MM.1S (cell line): ENCODE measurements around the gene TENT5C.

Source experiments
- DNase-seq: peaks from one replicate; pipeline ENCODE4 v3.0.0-alpha.2; 2015
- H2AFZ ChIP-seq: fragments of 300-600 bp; sonication (generic); 2 replicates; pipeline ENCODE4 v1.6.0; 2016; ENCODE audit warnings: antibody characterized with exemption, low read length
- H3F3A ChIP-seq: fragments of 300-600 bp; sonication (generic); 2 replicates; pipeline ENCODE4 v1.6.1; 2016; ENCODE audit warnings: mild to moderate bottlenecking, antibody characterized with exemption, low read length, moderate library complexity, mixed read lengths; ENCODE audit not compliant: insufficient read depth
- H3K27ac ChIP-seq: fragments of 300-600 bp; sonication (generic); 2 replicates; pipeline ENCODE4 v1.5.1; 2016; ENCODE audit warnings: mild to moderate bottlenecking, low read length
- H3K27me3 ChIP-seq: fragments of 300-600 bp; sonication (generic); replicated peaks from 2 replicates; pipeline ENCODE4 v1.6.0; 2016; ENCODE audit warnings: low read length; ENCODE audit not compliant: insufficient read depth
- H3K36me3 ChIP-seq: fragments of 300-600 bp; sonication (generic); replicated peaks from 2 replicates; pipeline ENCODE4 v1.6.1; 2016; ENCODE audit warnings: mild to moderate bottlenecking, low read length, mixed read lengths; ENCODE audit not compliant: insufficient read depth
- H3K4me1 ChIP-seq: fragments of 300-600 bp; sonication (generic); 2 replicates; pipeline ENCODE4 v1.6.1; 2016; ENCODE audit warnings: low read length, mixed read lengths
- H3K4me2 ChIP-seq: fragments of 300-600 bp; sonication (generic); 2 replicates; pipeline ENCODE4 v1.6.0; 2016; ENCODE audit warnings: low read depth, low read length
- H3K4me3 ChIP-seq: fragments of 300-600 bp; sonication (generic); 2 replicates; pipeline ENCODE4 v1.5.1; 2016; ENCODE audit warnings: low read length, mixed read lengths
- H3K79me2 ChIP-seq: fragments of 300-600 bp; sonication (generic); 2 replicates; pipeline ENCODE4 v1.6.1; 2016; ENCODE audit warnings: mixed run types, low read length, mixed read lengths
- H3K9ac ChIP-seq: fragments of 300-600 bp; sonication (generic); 2 replicates; pipeline ENCODE4 v1.6.1; 2016; ENCODE audit warnings: low read length, mixed read lengths
- H3K9me2 ChIP-seq: fragments of 300-600 bp; sonication (generic); replicated peaks from 2 replicates; pipeline ENCODE4 v1.6.1; 2016; ENCODE audit warnings: mild to moderate bottlenecking, low read length, mixed read lengths; ENCODE audit not compliant: insufficient read depth
- H3K9me3 ChIP-seq: fragments of 300-600 bp; sonication (generic); replicated peaks from 2 replicates; pipeline ENCODE4 v1.6.1; 2016; ENCODE audit warnings: mild to moderate bottlenecking, low read length, mixed read lengths; ENCODE audit not compliant: insufficient read depth
- H4K20me1 ChIP-seq: fragments of 300-600 bp; sonication (generic); 2 replicates; pipeline ENCODE4 v1.6.1; 2016; ENCODE audit warnings: mild to moderate bottlenecking, low read length, moderate library complexity, mixed read lengths; ENCODE audit not compliant: insufficient read depth
- EZH2 ChIP-seq: fragments of 300-600 bp; sonication (generic); optimal IDR thresholded peaks from 2 replicates; pipeline ENCODE3; 2017; ENCODE audit warnings: low read depth, mild to moderate bottlenecking, antibody characterized with exemption, low read length, mixed read lengths
- EZH2phosphoT487 ChIP-seq: fragments of 300-600 bp; sonication (generic); IDR thresholded peaks from 2 replicates; pipeline ENCODE4 v1.6.1; 2018; ENCODE audit warnings: antibody characterized with exemption, low read length
- TF ChIP-seq, protein P1 (sequence below): fragments of 300-600 bp; sonication (generic); IDR thresholded peaks from 2 replicates; pipeline ENCODE4 v1.5.1; 2016; ENCODE audit warnings: antibody characterized with exemption, low read length, mixed read lengths

The TENT5C gene

GRCh38 chr1:117635805-117636204 lies 30.0 kb downstream of the TENT5C start:
- Histone ChIP-seq H3K9me2 (no peaks in the 10 kb centered on the region), H3K9ac (no peak overlapping the region), H3K4me3 (no peak overlapping the region), H3K9me3 (no peaks in the 10 kb centered on the region), H3K4me2 (no peak overlapping the region), H3K27ac (peak overlapping the region; percentile 100; the same call in 1 of the 2 replicates), H2AFZ (no peak overlapping the region), H3K4me1 (peaks cover 64% of the 10 kb centered on the region), H3K79me2 (peaks cover 45% of the 10 kb centered on the region), H3F3A (peaks cover 38% of the 10 kb centered on the region), H3K36me3 (no peaks in the 10 kb centered on the region), H3K27me3 (no peaks in the 10 kb centered on the region), H4K20me1 (no peaks in the 10 kb centered on the region)
- no peak for DNase-seq
- TF ChIP-seq EZH2: no peak
- TF ChIP-seq, protein P1, sequence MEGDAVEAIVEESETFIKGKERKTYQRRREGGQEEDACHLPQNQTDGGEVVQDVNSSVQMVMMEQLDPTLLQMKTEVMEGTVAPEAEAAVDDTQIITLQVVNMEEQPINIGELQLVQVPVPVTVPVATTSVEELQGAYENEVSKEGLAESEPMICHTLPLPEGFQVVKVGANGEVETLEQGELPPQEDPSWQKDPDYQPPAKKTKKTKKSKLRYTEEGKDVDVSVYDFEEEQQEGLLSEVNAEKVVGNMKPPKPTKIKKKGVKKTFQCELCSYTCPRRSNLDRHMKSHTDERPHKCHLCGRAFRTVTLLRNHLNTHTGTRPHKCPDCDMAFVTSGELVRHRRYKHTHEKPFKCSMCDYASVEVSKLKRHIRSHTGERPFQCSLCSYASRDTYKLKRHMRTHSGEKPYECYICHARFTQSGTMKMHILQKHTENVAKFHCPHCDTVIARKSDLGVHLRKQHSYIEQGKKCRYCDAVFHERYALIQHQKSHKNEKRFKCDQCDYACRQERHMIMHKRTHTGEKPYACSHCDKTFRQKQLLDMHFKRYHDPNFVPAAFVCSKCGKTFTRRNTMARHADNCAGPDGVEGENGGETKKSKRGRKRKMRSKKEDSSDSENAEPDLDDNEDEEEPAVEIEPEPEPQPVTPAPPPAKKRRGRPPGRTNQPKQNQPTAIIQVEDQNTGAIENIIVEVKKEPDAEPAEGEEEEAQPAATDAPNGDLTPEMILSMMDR: no peak
- no peak for TF ChIP-seq EZH2phosphoT487

DNA sequence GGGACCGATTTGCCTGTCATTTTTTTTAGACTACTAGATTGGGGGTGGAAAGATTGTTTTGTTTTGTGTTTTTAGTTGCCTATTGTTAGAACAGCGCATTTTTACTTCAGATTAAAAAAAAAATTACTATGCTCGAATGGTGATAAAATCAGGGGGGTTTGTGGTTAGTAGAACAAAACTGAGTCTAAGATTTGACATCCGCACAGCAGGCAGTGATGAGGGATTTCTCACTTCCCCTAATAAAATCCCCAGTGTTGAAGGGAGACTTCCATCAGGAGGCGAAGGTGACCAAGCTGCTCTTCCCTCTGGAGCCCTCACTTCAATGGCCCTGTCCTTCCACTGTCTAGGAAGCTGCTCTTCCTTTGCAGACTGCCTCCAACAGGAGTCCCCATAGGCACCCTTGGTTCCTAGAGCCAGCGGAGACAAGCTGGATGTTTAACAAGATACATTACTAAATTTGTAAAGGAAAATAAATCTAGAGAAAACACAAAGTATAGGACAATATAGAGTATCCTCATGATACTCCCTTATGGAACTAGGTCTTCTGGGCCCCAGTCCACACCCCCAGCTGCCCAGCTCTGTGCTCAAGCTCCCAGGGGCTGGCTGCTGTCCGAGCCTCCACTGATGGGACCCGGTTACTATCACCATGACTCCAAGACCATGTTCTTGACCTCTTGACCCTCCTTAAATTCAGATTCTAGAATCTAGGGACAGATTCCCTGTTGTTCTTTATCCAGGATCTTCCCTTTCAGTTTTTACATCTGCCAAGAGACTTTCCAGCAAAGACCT lies 31.0 kb downstream of the TENT5C start:
- TF ChIP-seq EZH2phosphoT487 (no peak), EZH2 (no peak)
- TF ChIP-seq, protein P1: no peak
- H4K20me1 ChIP-seq: no peaks in the 10 kb centered on the region
- no peaks in the 10 kb centered on the region for H3K27me3 ChIP-seq
- H3K36me3 ChIP-seq: no peaks in the 10 kb centered on the region
- no peak overlapping the region for H3K9ac ChIP-seq
- peaks cover 56% of the 10 kb centered on the region for H3K79me2 ChIP-seq
- H3K27ac ChIP-seq: peak overlapping the region; percentile 100; the same call in 1 of the 2 replicates
- no peak overlapping the region for H3K4me3 ChIP-seq
- DNase-seq: no peak
- H3K4me2 ChIP-seq: no peak overlapping the region
- peaks cover 28% of the 10 kb centered on the region for H3F3A ChIP-seq
- peaks cover 56% of the 10 kb centered on the region for H3K4me1 ChIP-seq
- H3K9me2 ChIP-seq: no peaks in the 10 kb centered on the region
- H3K9me3 ChIP-seq: no peaks in the 10 kb centered on the region
- no peak overlapping the region for H2AFZ ChIP-seq

DNA sequence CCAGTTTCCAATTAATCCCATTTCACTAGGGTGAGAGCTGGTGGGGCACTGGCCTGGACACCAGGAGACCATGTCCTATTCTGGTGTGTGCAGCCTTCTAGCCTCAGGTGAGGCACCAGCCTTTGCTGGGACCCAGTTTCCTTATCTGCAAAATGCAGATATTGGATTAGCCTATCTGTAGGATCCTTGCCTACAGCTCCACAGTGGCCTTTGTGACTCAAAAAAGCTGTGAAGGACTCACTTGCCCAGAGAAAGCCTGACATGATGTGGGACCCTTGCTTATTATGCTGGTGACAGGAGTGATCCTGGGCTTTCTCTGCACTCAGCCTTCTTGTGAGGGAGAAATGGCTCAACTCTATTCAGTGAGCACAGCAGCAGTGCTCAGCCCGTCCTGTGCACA lies 32.3 kb downstream of the TENT5C start:
- Histone ChIP-seq H3K36me3 (no peaks in the 10 kb centered on the region), H3K9ac (peak overlapping the region; percentile 49; the same call in 1 of the 2 replicates), H3K4me2 (no peak overlapping the region), H3K9me3 (no peaks in the 10 kb centered on the region), H4K20me1 (no peaks in the 10 kb centered on the region), H3K27ac (peak overlapping the region; percentile 100), H3K4me3 (no peak overlapping the region), H3K9me2 (no peaks in the 10 kb centered on the region), H3K79me2 (peaks cover 65% of the 10 kb centered on the region), H2AFZ (no peak overlapping the region), H3K27me3 (no peaks in the 10 kb centered on the region), H3F3A (peaks cover 20% of the 10 kb centered on the region), H3K4me1 (peaks cover 60% of the 10 kb centered on the region)
- no peak for TF ChIP-seq EZH2
- TF ChIP-seq, protein P1: no peak
- no peak for TF ChIP-seq EZH2phosphoT487
- no peak for DNase-seq
